GM06990 (cell line): ENCODE results near the gene GATM.

ENCODE experiments used
- DNase-seq: peaks from one replicate; pipeline ENCODE4 v3.0.0-alpha.2; 2011; ENCODE audit not compliant: insufficient read length; ENCODE audit errors: extremely low read depth
- H3K27me3 ChIP-seq: replicated peaks from 2 replicates; pipeline ENCODE4 v1.6.0; 2011; ENCODE audit warnings: low read length; ENCODE audit not compliant: control insufficient read depth, insufficient read depth
- H3K36me3 ChIP-seq: 2 replicates; pipeline ENCODE4 v1.5.1; 2011; ENCODE audit warnings: low read length; ENCODE audit not compliant: control insufficient read depth, insufficient read depth
- H3K4me3 ChIP-seq: replicated peaks from 2 replicates; pipeline ENCODE4 v1.5.1; 2011; ENCODE audit warnings: low read depth, mild to moderate bottlenecking, control low read depth, low read length
- TF ChIP-seq, protein P1 (sequence below): IDR thresholded peaks from 2 replicates; pipeline ENCODE4 v1.5.1; 2011; ENCODE audit warnings: low read length, control low read depth, mild to moderate bottlenecking, inconsistent platforms; ENCODE audit not compliant: insufficient read depth, poor library complexity, severe bottlenecking

Gene GATM

DNA sequence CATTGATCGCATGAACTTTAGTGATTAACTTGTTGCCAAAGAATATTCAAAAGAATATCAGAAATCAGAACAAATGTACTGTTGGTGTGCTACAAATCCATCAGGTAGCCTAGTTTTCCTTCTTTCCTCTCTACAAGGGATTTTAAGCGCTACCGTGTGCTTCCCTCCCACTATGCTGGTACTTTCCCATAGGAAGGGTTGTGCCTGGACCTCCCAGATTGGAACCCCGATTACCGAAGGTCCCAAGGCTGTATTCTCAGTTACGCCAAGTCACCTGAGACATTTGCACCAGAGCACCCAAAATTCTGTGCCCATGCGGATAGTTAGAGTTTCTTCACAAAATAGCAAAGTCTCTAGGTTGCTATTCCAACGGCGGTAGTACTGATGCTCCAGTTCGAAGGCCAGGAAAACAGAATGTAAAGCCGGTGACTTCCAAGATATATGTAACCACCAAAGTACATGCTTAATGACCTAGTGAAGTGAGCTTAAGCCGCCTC is 23.4 kb upstream of the GATM start:
- H3K36me3 ChIP-seq: no peaks in the 10 kb centered on the region
- TF ChIP-seq, protein P1, sequence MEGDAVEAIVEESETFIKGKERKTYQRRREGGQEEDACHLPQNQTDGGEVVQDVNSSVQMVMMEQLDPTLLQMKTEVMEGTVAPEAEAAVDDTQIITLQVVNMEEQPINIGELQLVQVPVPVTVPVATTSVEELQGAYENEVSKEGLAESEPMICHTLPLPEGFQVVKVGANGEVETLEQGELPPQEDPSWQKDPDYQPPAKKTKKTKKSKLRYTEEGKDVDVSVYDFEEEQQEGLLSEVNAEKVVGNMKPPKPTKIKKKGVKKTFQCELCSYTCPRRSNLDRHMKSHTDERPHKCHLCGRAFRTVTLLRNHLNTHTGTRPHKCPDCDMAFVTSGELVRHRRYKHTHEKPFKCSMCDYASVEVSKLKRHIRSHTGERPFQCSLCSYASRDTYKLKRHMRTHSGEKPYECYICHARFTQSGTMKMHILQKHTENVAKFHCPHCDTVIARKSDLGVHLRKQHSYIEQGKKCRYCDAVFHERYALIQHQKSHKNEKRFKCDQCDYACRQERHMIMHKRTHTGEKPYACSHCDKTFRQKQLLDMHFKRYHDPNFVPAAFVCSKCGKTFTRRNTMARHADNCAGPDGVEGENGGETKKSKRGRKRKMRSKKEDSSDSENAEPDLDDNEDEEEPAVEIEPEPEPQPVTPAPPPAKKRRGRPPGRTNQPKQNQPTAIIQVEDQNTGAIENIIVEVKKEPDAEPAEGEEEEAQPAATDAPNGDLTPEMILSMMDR: no peak
- DNase-seq: no peak

DNA sequence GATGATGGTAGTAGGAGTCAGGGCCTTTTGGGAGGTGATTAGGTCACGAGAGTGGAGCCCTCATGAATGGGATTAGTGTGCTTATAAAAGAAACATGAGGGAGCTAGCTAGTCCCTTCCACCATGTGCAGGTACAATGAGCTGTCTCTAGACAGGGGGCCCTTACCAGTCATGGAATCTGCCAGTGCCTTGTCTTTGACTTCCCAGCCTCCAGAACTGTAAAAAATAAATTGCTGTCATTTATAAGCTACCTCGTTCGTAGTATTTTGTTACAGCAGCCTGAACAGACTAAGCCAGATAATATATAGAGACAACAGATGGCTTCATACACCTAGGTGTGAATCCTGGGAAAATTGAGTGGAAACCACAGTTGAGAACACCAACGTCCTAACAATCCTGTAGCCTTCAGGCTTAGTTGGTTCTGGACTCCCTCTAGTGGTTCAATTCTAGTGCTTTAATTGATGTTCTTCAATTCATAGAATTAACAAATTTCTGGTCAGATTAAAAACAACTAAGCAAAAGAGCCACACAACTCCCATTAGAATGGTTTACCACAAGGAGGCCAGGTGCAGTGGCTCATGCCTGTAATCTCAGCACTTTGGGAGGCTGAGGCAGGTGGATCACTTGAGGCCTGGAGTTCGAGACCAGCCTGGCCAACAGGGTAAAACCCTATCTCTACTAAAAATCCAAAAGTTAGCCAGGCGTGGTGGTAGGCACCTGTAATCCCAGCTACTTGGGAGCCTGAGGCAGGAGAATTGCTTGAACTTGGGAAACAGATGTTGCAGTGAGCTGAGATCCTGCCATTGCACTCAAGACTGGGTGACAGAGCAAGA is 21.3 kb upstream of the GATM start:
- peak; percentile 34 for DNase-seq
- Histone ChIP-seq H3K36me3 (no peaks in the 10 kb centered on the region), H3K4me3 (no peak overlapping the region), H3K27me3 (no peaks in the 10 kb centered on the region)
- TF ChIP-seq, protein P1: peak; percentile 71

More for the DNA sequence above, 23.4 kb upstream of the GATM start:
- Histone ChIP-seq H3K4me3 (peak overlapping the region; percentile 97), H3K27me3 (no peaks in the 10 kb centered on the region)

DNA sequence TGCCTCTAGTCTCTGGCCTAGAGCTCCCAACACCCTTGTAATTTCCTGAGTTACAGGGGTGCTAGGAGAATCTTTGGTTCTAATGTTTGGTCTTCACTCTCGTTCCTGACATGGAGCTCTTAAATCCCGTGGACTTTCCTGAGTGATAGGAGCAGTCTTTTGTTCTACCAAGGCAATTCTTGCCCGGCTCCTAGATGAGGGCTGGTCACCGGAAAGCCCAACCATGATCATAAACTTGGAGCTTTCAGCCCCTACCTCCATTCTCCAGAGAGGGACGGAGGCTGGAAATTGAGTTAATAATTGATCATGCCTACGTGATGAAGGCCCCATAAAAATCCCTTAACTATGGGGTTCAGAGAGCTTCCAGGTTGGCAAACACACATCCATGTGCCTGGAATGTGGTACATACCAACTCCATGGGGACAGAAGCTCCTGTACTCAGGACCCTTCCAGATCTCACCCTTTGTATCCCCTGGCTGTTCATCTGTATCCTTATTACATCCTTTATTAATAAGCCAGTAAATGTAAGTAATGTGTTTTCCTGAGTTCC is 18.8 kb upstream of the GATM start:
- Histone ChIP-seq H3K27me3 (no peaks in the 10 kb centered on the region), H3K4me3 (no peak overlapping the region), H3K36me3 (no peaks in the 10 kb centered on the region)
- TF ChIP-seq, protein P1: no peak
- no peak for DNase-seq

DNA sequence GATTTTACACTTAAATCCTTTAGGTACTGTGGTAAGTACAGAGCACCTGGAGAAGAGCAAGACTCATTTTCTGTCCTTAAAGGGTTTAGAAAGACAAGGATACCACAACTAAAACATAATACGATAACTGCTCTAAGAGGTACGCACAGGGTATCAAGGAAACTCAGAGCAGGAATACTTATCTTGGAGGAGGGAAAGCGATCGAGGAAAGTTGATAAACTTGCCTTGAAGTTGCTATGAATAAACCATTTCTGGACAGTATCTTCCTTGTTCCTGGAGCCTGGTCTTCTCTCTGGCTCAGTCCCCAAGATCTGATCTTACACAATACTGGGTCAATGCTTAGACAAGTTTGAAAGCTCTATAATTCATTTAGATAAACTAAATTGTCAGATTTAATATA is 17.6 kb upstream of the GATM start:
- H3K4me3 ChIP-seq: no peak overlapping the region
- TF ChIP-seq, protein P1: no peak
- DNase-seq: no peak
- H3K36me3 ChIP-seq: no peaks in the 10 kb centered on the region
- H3K27me3 ChIP-seq: no peaks in the 10 kb centered on the region

DNA sequence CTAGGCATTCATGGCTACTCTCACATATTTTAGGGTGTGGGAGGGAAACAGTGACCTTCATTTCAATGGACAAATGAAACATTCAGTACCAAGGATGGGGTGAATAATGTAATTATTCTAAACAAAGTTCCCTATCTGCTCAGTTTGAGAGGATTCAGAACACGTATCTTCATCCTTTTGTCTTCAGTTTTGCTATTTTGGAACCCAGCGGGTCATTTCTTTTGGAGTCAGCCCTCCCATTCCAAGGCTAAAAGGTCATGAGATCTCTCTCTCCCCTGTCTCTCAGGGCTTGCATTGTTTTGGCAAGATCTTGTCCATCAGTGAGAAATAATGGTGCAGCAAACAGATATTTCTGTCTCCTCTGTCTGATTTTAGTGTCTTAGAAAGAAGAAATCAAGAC is 16.3 kb upstream of the GATM start:
- TF ChIP-seq, protein P1: no peak
- DNase-seq: no peak
- Histone ChIP-seq H3K4me3 (no peak overlapping the region), H3K36me3 (no peaks in the 10 kb centered on the region), H3K27me3 (no peaks in the 10 kb centered on the region)

DNA sequence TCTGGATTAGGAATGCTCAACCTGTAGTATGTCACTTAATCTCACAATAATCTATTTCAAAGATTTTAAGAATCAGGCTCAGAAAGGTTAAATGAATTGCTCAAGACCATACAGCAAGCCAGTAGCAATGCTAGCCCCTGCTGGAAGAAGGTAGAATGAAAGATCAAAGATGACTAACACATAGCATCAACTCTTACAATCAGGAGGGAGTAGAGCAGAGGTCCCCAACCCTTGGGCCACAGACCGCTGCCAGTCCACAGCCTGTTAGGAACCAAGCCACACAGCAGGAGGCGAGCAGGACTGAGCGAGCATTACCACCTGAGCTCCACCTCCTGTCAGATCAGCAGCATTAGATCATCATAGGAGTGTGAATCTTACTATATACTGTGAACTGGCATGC is 15.5 kb upstream of the GATM start:
- H3K27me3 ChIP-seq: no peaks in the 10 kb centered on the region

More for the DNA sequence above, 15.5 kb upstream of the GATM start:
- no peak overlapping the region for H3K4me3 ChIP-seq
- TF ChIP-seq, protein P1: peak; percentile 43
- H3K36me3 ChIP-seq: no peaks in the 10 kb centered on the region
- DNase-seq: no peak
